Measurements from ENCODE around the gene PSME3IP1. TPM values are rescaled to one million over a fixed set of nuclear protein-coding genes. Genes with fewer than 3 reads are reported as not detected.

PSME3IP1 gene
- total RNA-seq, 1 donor from 2014 or later = 51.3 TPM

GRCh38 chr16:57223057-57223456 is 37.2 kb upstream of the PSME3IP1 start:
- H3K4me1 Mint-ChIP-seq (ENCODE audit: low read depth) = no peaks in the 10 kb centered on the region
- no peak overlapping the region for H3K4me3 Mint-ChIP-seq (ENCODE audit: unreplicated experiment)
- DNase-seq (ENCODE audit: low spot score) = no peak
- no peak overlapping the region for H3K27ac Mint-ChIP-seq (ENCODE audit: unreplicated experiment)
- H3K27me3 Mint-ChIP-seq (ENCODE audit: low read depth) = no peaks in the 10 kb centered on the region
- H3K36me3 Mint-ChIP-seq (ENCODE audit: low read depth) = peaks cover 53% of the 10 kb centered on the region
- TF ChIP-seq, protein P1, sequence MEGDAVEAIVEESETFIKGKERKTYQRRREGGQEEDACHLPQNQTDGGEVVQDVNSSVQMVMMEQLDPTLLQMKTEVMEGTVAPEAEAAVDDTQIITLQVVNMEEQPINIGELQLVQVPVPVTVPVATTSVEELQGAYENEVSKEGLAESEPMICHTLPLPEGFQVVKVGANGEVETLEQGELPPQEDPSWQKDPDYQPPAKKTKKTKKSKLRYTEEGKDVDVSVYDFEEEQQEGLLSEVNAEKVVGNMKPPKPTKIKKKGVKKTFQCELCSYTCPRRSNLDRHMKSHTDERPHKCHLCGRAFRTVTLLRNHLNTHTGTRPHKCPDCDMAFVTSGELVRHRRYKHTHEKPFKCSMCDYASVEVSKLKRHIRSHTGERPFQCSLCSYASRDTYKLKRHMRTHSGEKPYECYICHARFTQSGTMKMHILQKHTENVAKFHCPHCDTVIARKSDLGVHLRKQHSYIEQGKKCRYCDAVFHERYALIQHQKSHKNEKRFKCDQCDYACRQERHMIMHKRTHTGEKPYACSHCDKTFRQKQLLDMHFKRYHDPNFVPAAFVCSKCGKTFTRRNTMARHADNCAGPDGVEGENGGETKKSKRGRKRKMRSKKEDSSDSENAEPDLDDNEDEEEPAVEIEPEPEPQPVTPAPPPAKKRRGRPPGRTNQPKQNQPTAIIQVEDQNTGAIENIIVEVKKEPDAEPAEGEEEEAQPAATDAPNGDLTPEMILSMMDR (IDR thresholded peaks at IDR 0.05) = no peak
- peaks cover 16% of the 10 kb centered on the region for H3K9me3 Mint-ChIP-seq (ENCODE audit: low read depth)

DNA sequence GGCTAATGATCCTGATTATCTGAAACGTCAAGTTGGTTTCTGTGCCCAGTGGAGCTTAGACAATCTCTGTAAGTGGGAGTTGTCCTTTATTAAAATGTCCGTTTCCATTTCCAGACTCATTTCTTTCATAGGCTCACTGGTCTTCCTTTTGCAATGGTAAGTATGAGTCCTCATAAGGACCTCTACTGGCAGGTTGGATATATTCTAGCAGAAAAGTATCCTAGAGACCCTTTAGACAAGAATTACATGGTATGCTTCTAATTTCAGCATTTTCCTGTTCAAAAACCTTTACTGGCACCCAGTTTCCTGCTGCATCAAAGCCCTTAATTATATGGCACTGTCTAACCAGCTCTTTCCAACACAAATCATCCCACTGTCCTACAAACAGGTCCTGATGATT is 31.1 kb upstream of the PSME3IP1 start:
- Mint-ChIP-seq H3K4me3 (ENCODE audit: unreplicated experiment) (no peak overlapping the region), H3K36me3 (ENCODE audit: low read depth) (peaks cover 67% of the 10 kb centered on the region)

GRCh38 chr16:57213462-57213861 is 27.6 kb upstream of the PSME3IP1 start:
- no peak for DNase-seq (ENCODE audit: low spot score)
- Mint-ChIP-seq H3K27me3 (ENCODE audit: low read depth) (no peaks in the 10 kb centered on the region), H3K27ac (ENCODE audit: unreplicated experiment) (no peak overlapping the region), H3K9me3 (ENCODE audit: low read depth) (peaks cover 9% of the 10 kb centered on the region), H3K4me3 (ENCODE audit: unreplicated experiment) (no peak overlapping the region), H3K4me1 (ENCODE audit: low read depth) (no peaks in the 10 kb centered on the region), H3K36me3 (ENCODE audit: low read depth) (peaks cover 51% of the 10 kb centered on the region)
- TF ChIP-seq, protein P1 (IDR thresholded peaks at IDR 0.05) = no peak

More for the DNA sequence above, 31.1 kb upstream of the PSME3IP1 start:
- DNase-seq (ENCODE audit: low spot score) = no peak
- TF ChIP-seq, protein P1 (IDR thresholded peaks at IDR 0.05) = no peak
- Mint-ChIP-seq H3K27ac (ENCODE audit: unreplicated experiment) (no peak overlapping the region), H3K27me3 (ENCODE audit: low read depth) (no peaks in the 10 kb centered on the region), H3K4me1 (ENCODE audit: low read depth) (no peaks in the 10 kb centered on the region), H3K9me3 (ENCODE audit: low read depth) (peaks cover 22% of the 10 kb centered on the region)

- Mint-ChIP-seq H3K27me3 (ENCODE audit: low read depth) (no peaks in the 10 kb centered on the region), H3K9me3 (ENCODE audit: low read depth) (no peaks in the 10 kb centered on the region), H3K4me1 (ENCODE audit: low read depth) (no peaks in the 10 kb centered on the region), H3K27ac (ENCODE audit: unreplicated experiment) (no peak overlapping the region), H3K36me3 (ENCODE audit: low read depth) (peaks cover 40% of the 10 kb centered on the region), H3K4me3 (ENCODE audit: unreplicated experiment) (no peak overlapping the region)
- no peak for DNase-seq (ENCODE audit: low spot score)
- TF ChIP-seq, protein P1 (IDR thresholded peaks at IDR 0.05) = no peak
These were observed 23.9 kb upstream of the PSME3IP1 start for GRCh38 chr16:57209780-57210179.

GRCh38 chr16:57208926-57209325 is 23.1 kb upstream of the PSME3IP1 start:
- H3K27me3 Mint-ChIP-seq (ENCODE audit: low read depth) = no peaks in the 10 kb centered on the region
- no peak overlapping the region for H3K4me3 Mint-ChIP-seq (ENCODE audit: unreplicated experiment)
- DNase-seq (ENCODE audit: low spot score) = no peak
- H3K27ac Mint-ChIP-seq (ENCODE audit: unreplicated experiment) = no peak overlapping the region
- TF ChIP-seq, protein P1 (IDR thresholded peaks at IDR 0.05) = no peak
- H3K4me1 Mint-ChIP-seq (ENCODE audit: low read depth) = no peaks in the 10 kb centered on the region
- peaks cover 37% of the 10 kb centered on the region for H3K36me3 Mint-ChIP-seq (ENCODE audit: low read depth)
- no peaks in the 10 kb centered on the region for H3K9me3 Mint-ChIP-seq (ENCODE audit: low read depth)

All from chondrocyte (in vitro differentiated cells).